GM23248 (cell line): ENCODE data around the gene TEX52. TPM values are rescaled to one million over a fixed set of nuclear protein-coding genes. Genes with fewer than 3 reads are reported as not detected.

Source experiments
- DNase-seq: peaks from one replicate; pipeline ENCODE4 v3.0.0-alpha.2; 2015
- H2AFZ ChIP-seq: fragments of 200-600 bp; sonication (generic); 2 replicates; pipeline ENCODE4 v1.6.1; 2016; ENCODE audit warnings: antibody characterized with exemption
- H3F3A ChIP-seq: fragments of 200-600 bp; sonication (generic); 2 replicates; pipeline ENCODE4 v1.6.1; 2016; ENCODE audit warnings: mild to moderate bottlenecking, antibody characterized with exemption, mixed run types; ENCODE audit not compliant: insufficient read depth
- H3K27ac ChIP-seq: fragments of 200-600 bp; sonication (generic); 2 replicates; pipeline ENCODE4 v1.5.1; 2016; ENCODE audit warnings: mild to moderate bottlenecking
- H3K27me3 ChIP-seq: fragments of 200-600 bp; sonication (generic); replicated peaks from 2 replicates; pipeline ENCODE4 v1.6.1; 2016; ENCODE audit warnings: mild to moderate bottlenecking; ENCODE audit not compliant: insufficient read depth
- H3K36me3 ChIP-seq: fragments of 200-600 bp; sonication (generic); 2 replicates; pipeline ENCODE4 v1.6.1; 2016; ENCODE audit warnings: low read depth, mild to moderate bottlenecking
- H3K4me1 ChIP-seq: fragments of 200-600 bp; sonication (generic); 2 replicates; pipeline ENCODE4 v1.6.1; 2016; ENCODE audit warnings: mild to moderate bottlenecking; ENCODE audit not compliant: insufficient read depth
- H3K4me2 ChIP-seq: fragments of 200-600 bp; sonication (generic); one replicate; pipeline ENCODE4 v1.6.1; 2016; ENCODE audit warnings: mild to moderate bottlenecking; ENCODE audit not compliant: unreplicated experiment
- H3K4me3 ChIP-seq: fragments of 200-600 bp; sonication (generic); 2 replicates; pipeline ENCODE4 v1.5.1; 2016; ENCODE audit warnings: mild to moderate bottlenecking
- H3K79me2 ChIP-seq: fragments of 200-600 bp; sonication (generic); 2 replicates; pipeline ENCODE4 v1.6.1; 2016; ENCODE audit warnings: mild to moderate bottlenecking; ENCODE audit not compliant: insufficient read depth
- H3K9ac ChIP-seq: fragments of 200-600 bp; sonication (generic); 2 replicates; pipeline ENCODE4 v1.6.1; 2016; ENCODE audit warnings: mild to moderate bottlenecking
- H3K9me2 ChIP-seq: fragments of 200-600 bp; sonication (generic); 2 replicates; pipeline ENCODE4 v1.6.1; 2016; ENCODE audit warnings: mixed run types, mild to moderate bottlenecking, moderate library complexity; ENCODE audit not compliant: insufficient read depth
- H3K9me3 ChIP-seq: fragments of 200-600 bp; sonication (generic); one replicate; pipeline ENCODE4 v1.6.1; 2017; ENCODE audit warnings: low read depth
- H4K20me1 ChIP-seq: fragments of 200-600 bp; sonication (generic); 2 replicates; pipeline ENCODE4 v1.6.0; 2016; ENCODE audit not compliant: insufficient read depth
- EZH2 ChIP-seq: fragments of 200-600 bp; sonication (generic); IDR thresholded peaks from 2 replicates; pipeline ENCODE4 v1.6.1; 2018; ENCODE audit warnings: antibody characterized with exemption, mild to moderate bottlenecking; ENCODE audit not compliant: insufficient read depth, poor library complexity, severe bottlenecking
- EZH2phosphoT487 ChIP-seq: fragments of 200-600 bp; sonication (generic); IDR thresholded peaks from 2 replicates; pipeline ENCODE4 v1.6.1; 2018; ENCODE audit warnings: antibody characterized with exemption, moderate library complexity, mild to moderate bottlenecking, low read depth; ENCODE audit not compliant: insufficient read depth
- WGBS, 2 experiments: methylation state at CpG; one replicate each; pipeline ENCODE4 v1.1.6; 2015 to 2017; ENCODE audit warnings: low lambda C conversion rate in 2 of 2, low coverage in 1 of 2; ENCODE audit errors: missing lambda C conversion rate in 2 of 2; 5-methylcytosine and 5-hydroxymethylcytosine counted together
- in situ Hi-C: fragments of 300-500 bp; cut with MboI; formaldehyde crosslinking; loops from 2 replicates; pipeline ENCODE4 v1.15.0; 2020
- polyA plus RNA-seq: library from polyadenylated mRNA; unstranded; fragments of >200 nt; fragmentation: Nextera tagmentation; extraction: Ambion mirVana; gene quantifications from 2 replicates; pipeline ENCODE4 v1.2.1, GENCODE V29; 2016
- total RNA-seq: library from RNA; depleted of rRNA; stranded (reverse); fragments of >200 nt; shearing (Covaris generic); gene quantifications from 2 replicates; pipeline ENCODE4 v1.2.3, GENCODE V29; 2014

The TEX52 gene
- total and polyA plus RNA-seq, 2 experiments from 2014 or later, result not detected

DNA sequence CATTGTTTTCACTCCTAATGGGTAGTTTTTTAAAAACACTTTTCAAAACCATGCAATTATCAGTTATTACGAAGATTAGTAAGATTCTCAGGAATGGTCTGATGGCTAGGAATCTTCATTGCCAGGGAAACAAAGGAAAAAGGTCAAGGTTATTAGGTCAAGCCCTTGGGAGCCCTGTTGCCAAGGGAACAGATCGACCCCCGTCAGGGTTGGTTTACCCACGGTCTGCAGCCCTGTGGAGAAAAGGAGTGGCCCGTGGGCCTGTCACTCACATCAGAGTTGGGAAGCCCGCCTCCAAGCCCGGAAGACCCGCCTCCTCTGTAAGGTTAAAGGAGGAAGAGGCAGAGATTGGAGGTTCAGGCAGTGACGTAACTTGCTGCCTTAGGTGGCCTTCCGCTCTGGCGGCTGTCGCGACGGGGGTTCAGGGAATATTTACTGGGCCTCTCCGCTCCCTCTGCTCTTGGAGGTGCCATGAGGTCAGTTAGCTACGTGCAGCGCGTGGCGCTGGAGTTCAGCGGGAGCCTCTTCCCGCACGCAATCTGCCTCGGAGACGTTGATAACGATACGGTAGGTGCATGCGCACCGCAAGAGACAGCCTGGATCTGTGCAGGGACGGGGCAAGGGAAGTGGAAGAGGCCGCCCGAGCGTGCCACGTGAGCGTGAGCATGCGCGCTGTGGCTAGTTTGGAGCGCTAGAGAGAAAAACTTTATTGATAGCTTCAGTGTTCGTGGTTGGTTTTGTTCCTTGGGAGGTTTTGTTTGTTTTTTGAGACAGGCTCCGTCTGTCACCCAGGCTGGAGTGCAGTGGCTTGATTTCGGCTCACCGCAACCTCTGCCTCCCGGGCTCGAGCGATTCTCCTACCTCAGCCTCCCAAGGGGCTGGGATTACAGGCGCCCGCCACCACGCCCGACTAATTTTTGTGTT is 44.3 kb downstream of the TEX52 start, which contains the start of gene ITFG2:
Gene ITFG2, plus strand, starts transcription at position 379 of the 924 bp plus-strand sequence. Its CDS starts 93 bp downstream, at position 472.
- Histone ChIP-seq H3K27ac (peak within 1 kb of the TSS; percentile 94), H3K4me2 (peak within 1 kb of the TSS; percentile 96), H3K27me3 (no peaks in the 10 kb centered on the region), H3F3A (peaks cover 7% of the 10 kb centered on the region), H4K20me1 (no peaks in the 10 kb centered on the region), H3K9me3 (no peaks in the 10 kb centered on the region), H2AFZ (peak within 1 kb of the TSS; percentile 87), H3K9me2 (no peaks in the 10 kb centered on the region), H3K9ac (peak within 1 kb of the TSS; percentile 97), H3K4me1 (peaks cover 8% of the 10 kb centered on the region), H3K79me2 (peaks cover 42% of the 10 kb centered on the region), H3K4me3 (peak within 1 kb of the TSS; percentile 92), H3K36me3 (no peaks in the 10 kb centered on the region)
- in situ Hi-C loops, result no loop called here
- no peak for TF ChIP-seq EZH2phosphoT487
- no peak for TF ChIP-seq EZH2
- peak; percentile 99 for DNase-seq
- 1% methylated on average over 48 of the region's 48 CpGs for WGBS, 2 experiments

DNA sequence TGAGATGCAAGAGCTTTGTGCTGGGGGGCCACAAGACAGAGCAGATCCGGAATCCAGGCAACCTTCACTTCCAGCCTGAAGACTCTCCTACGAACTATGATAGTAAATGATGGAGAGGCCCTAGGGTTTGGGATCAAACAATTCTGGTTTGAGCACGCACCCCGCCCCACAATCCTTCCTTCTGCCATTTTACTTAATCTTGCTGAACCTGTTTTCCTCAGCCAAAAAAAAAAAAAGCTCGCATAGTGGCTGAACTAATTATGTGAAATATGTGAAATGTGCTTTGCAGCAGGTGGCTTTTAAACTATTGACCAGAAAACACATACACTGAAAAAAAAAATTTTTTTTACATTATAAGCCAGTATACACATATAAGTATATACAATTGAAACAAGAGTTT is 45.0 kb downstream of the TEX52 start:
- H3K9me2 ChIP-seq, result no peaks in the 10 kb centered on the region
- in situ Hi-C loops, result no loop called here
- WGBS, 2 experiments, result 80% methylated on average over 5 of the region's 5 CpGs
- H3K9me3 ChIP-seq, result no peaks in the 10 kb centered on the region
- peak overlapping the region; percentile 92 for H3K4me3 ChIP-seq
- H3K27ac ChIP-seq, result 0 out of 2 replicates have a peak overlapping the region, but pooled peaks have one; percentile 94
- peaks cover 8% of the 10 kb centered on the region for H3K4me1 ChIP-seq
- H3K79me2 ChIP-seq, result peaks cover 35% of the 10 kb centered on the region
- peaks cover 7% of the 10 kb centered on the region for H3F3A ChIP-seq
- H3K36me3 ChIP-seq, result no peaks in the 10 kb centered on the region
- peak overlapping the region; percentile 95 for H3K4me2 ChIP-seq
- TF ChIP-seq EZH2phosphoT487 (no peak), EZH2 (no peak)
- no peak for DNase-seq
- no peaks in the 10 kb centered on the region for H3K27me3 ChIP-seq
- no peaks in the 10 kb centered on the region for H4K20me1 ChIP-seq
- peak overlapping the region; percentile 97 for H3K9ac ChIP-seq
- H2AFZ ChIP-seq, result peak overlapping the region; percentile 87

DNA sequence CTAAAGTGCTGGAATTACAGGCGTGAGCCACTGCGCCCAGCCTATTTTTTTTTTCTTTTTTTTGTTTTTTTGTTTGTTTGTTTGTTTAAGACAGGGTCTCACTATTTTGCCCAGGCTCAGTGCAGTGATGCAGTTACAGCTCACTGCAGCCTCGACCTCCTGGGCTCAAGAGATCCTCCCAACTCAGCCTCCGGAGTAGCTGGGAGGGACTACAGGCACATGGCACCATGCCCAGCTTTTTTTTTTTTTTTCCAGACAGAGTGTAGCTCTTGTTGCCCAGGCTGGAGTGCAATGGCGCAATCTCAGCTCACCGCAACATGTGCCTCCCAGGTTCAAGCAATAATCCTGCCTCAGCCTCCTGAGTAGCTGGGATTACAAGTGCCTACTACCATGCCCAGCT is 50.1 kb downstream of the TEX52 start:
- no peaks in the 10 kb centered on the region for H3K4me1 ChIP-seq
- H3F3A ChIP-seq, result peaks cover 5% of the 10 kb centered on the region; the same call in 1 of the 2 replicates
- H3K79me2 ChIP-seq, result no peaks in the 10 kb centered on the region
- TF ChIP-seq EZH2 (no peak), EZH2phosphoT487 (no peak)
- H3K9me3 ChIP-seq, result no peaks in the 10 kb centered on the region
- H4K20me1 ChIP-seq, result no peaks in the 10 kb centered on the region
- no peaks in the 10 kb centered on the region for H3K27me3 ChIP-seq
- no peak overlapping the region for H3K4me3 ChIP-seq
- peaks cover 10% of the 10 kb centered on the region for H3K36me3 ChIP-seq
- in situ Hi-C loops, result no loop called here
- H3K9ac ChIP-seq, result no peak overlapping the region
- no peaks in the 10 kb centered on the region for H3K9me2 ChIP-seq
- WGBS, 2 experiments, result 90 to 93% methylated on average over 6 of the region's 6 CpGs
- no peak overlapping the region for H2AFZ ChIP-seq
- no peak overlapping the region for H3K4me2 ChIP-seq
- DNase-seq, result no peak
- H3K27ac ChIP-seq, result no peak overlapping the region

DNA sequence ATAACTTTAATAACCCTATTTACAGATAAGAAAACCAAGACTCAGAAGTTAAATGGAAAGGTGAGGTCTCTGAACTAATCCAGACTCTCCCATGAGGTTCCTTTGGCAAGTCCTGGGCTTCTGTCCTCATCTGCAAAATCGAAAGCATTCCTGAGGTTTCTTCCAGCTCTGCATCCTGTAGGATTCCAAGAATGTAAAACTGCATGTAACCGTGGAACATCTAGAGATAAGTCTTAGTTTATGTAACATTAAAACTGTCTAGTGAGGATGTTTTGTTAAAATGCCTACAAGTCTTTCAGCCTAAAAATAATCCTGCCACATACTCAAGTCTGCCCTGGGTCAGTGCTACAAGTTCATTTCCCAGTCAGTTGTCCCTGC is 51.7 kb downstream of the TEX52 start:
- no peak overlapping the region for H3K9ac ChIP-seq
- H3K79me2 ChIP-seq, result no peaks in the 10 kb centered on the region
- WGBS, 2 experiments, result 62 to 71% methylated on average over 2 of the region's 2 CpGs
- in situ Hi-C loops, result no loop called here
- TF ChIP-seq EZH2phosphoT487 (no peak), EZH2 (no peak)
- no peaks in the 10 kb centered on the region for H3K9me2 ChIP-seq
- DNase-seq, result no peak
- H3K4me2 ChIP-seq, result no peak overlapping the region
- no peaks in the 10 kb centered on the region for H3K27me3 ChIP-seq
- H4K20me1 ChIP-seq, result no peaks in the 10 kb centered on the region
- no peak overlapping the region for H2AFZ ChIP-seq
- peaks cover 5% of the 10 kb centered on the region; the same call in 1 of the 2 replicates for H3F3A ChIP-seq
- no peak overlapping the region for H3K27ac ChIP-seq
- no peaks in the 10 kb centered on the region for H3K4me1 ChIP-seq
- peaks cover 11% of the 10 kb centered on the region for H3K36me3 ChIP-seq
- no peaks in the 10 kb centered on the region for H3K9me3 ChIP-seq
- H3K4me3 ChIP-seq, result no peak overlapping the region
